ENCODE data around the gene CUTA.

Gene CUTA

GRCh38 chr6:33417903-33418689 lies at the start of gene CUTA:
TSS of gene CUTA (minus strand) at chr6:33418107. CDS start at chr6:33418000, 107 bp downstream.
- peak; percentile 95 to 99 for DNase-seq (ENCODE audit: low read depth in 2 of 2, low spot score in 1 of 2)

- no peak for DNase-seq (ENCODE audit: low read depth in 2 of 2, low spot score in 1 of 2)
These were observed 49.2 kb upstream of the CUTA start for GRCh38 chr6:33467091-33467490.

GRCh38 chr6:33466075-33466735 lies 48.3 kb upstream of the CUTA start:
- no peak for DNase-seq (ENCODE audit: low read depth in 2 of 2, low spot score in 1 of 2)

- DNase-seq (ENCODE audit: low read depth in 2 of 2, low spot score in 1 of 2) = no peak
These were observed 41.3 kb upstream of the CUTA start for GRCh38 chr6:33459226-33459625.

- no peak for DNase-seq (ENCODE audit: low read depth in 2 of 2, low spot score in 1 of 2)
These were observed 40.8 kb upstream of the CUTA start for GRCh38 chr6:33458676-33459075.

GRCh38 chr6:33456156-33456555 lies 38.2 kb upstream of the CUTA start:
- DNase-seq (ENCODE audit: low read depth in 2 of 2, low spot score in 1 of 2) = no peak

- DNase-seq (ENCODE audit: low read depth in 2 of 2, low spot score in 1 of 2) = no peak
These were observed 37.1 kb upstream of the CUTA start for GRCh38 chr6:33455051-33455450.

- peak; percentile 81 to 89 for DNase-seq (ENCODE audit: low read depth in 2 of 2, low spot score in 1 of 2)
These were observed 36.4 kb upstream of the CUTA start, which contains the start of gene ZBTB9 for GRCh38 chr6:33454009-33454946. TSS of gene ZBTB9 (plus strand) at chr6:33454576. CDS start at chr6:33455101, 525 bp downstream.

GRCh38 chr6:33453393-33454008 lies 35.6 kb upstream of the CUTA start:
- no peak for DNase-seq (ENCODE audit: low read depth in 2 of 2, low spot score in 1 of 2)

- DNase-seq (ENCODE audit: low read depth in 2 of 2, low spot score in 1 of 2) = no peak
These were observed 34.6 kb upstream of the CUTA start for GRCh38 chr6:33452496-33452895.

GRCh38 chr6:33451606-33452005 lies 33.7 kb upstream of the CUTA start:
- no peak for DNase-seq (ENCODE audit: low read depth in 2 of 2, low spot score in 1 of 2)

GRCh38 chr6:33450434-33450833 lies 32.5 kb upstream of the CUTA start:
- DNase-seq (ENCODE audit: low read depth in 2 of 2, low spot score in 1 of 2) = no peak

GRCh38 chr6:33446356-33446755 lies 28.4 kb upstream of the CUTA start:
- DNase-seq (ENCODE audit: low read depth in 2 of 2, low spot score in 1 of 2) = no peak

GRCh38 chr6:33445119-33445603 lies 27.3 kb upstream of the CUTA start:
- DNase-seq (ENCODE audit: low read depth in 2 of 2, low spot score in 1 of 2) = no peak

GRCh38 chr6:33443619-33444504 lies 26.0 kb upstream of the CUTA start:
- no peak for DNase-seq (ENCODE audit: low read depth in 2 of 2, low spot score in 1 of 2)

GRCh38 chr6:33443025-33443424 lies 25.1 kb upstream of the CUTA start:
- DNase-seq (ENCODE audit: low read depth in 2 of 2, low spot score in 1 of 2) = no peak

- no peak for DNase-seq (ENCODE audit: low read depth in 2 of 2, low spot score in 1 of 2)
These were observed 24.4 kb upstream of the CUTA start for GRCh38 chr6:33442283-33442682.

GRCh38 chr6:33441457-33441856 lies 23.6 kb upstream of the CUTA start:
- no peak for DNase-seq (ENCODE audit: low read depth in 2 of 2, low spot score in 1 of 2)

- no peak for DNase-seq (ENCODE audit: low read depth in 2 of 2, low spot score in 1 of 2)
These were observed 22.9 kb upstream of the CUTA start for GRCh38 chr6:33440649-33441309.
